ENCODE measurements around the gene ESR2. TPM values are rescaled to one million over a fixed set of nuclear protein-coding genes. Genes with fewer than 3 reads are reported as not detected.

ESR2 gene
- total and polyA plus RNA-seq, 2 of the 8 experiments (the other 6 are each of a cell fraction or from before 2014, with no cell fraction given) = 0.19 to 0.23 TPM

DNA sequence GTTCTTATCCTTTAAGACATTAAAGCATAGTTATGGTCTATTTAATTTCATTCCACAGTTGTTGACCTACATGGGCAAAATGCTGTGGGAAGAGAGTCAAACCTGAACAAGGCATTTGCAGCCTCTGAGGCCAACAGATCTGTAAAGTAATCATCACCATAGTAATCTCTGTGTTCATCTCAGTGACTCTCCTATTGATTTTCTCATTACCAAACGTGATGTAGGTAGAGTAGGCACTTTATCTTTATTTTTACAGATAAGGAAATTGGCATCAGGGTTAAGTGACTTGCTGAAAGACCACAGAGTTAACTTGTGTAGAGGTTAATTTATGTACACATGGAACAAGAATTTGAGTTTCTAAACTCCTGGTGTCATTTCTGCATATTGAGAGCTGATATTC lies 203.0 kb downstream of the ESR2 start:
- Histone ChIP-seq H4K5ac (ENCODE audit: insufficient read length, low read depth, low read length) (no peak overlapping the region), H4K8ac (ENCODE audit: extremely low read depth, insufficient read depth, low read length) (no peak overlapping the region), H4K91ac (replicated peaks; ENCODE audit: insufficient read length, low read length) (no peak overlapping the region), H3K9me3 (ENCODE audit: insufficient read depth in 2 of 2, low read depth in 1 of 2, low read length in 1 of 2) (no peaks in the 10 kb centered on the region), H3K27me3 (replicated peaks in 1 of 4; ENCODE audit: control insufficient read depth in 3 of 4, extremely low read depth in 1 of 4, insufficient read depth in 3 of 4, low read length in 3 of 4) (no peaks in the 10 kb centered on the region), H2BK5ac (ENCODE audit: low read depth, low read length) (no peak overlapping the region), H3K4me2 (ENCODE audit: insufficient read depth in 1 of 2, low read depth in 2 of 2, low read length in 2 of 2) (no peak overlapping the region), H3K27ac (ENCODE audit: low read depth, low read length) (no peak overlapping the region), H3K9ac (replicated peaks in 1 of 4; ENCODE audit: extremely low read depth in 1 of 4, low read depth in 3 of 4, low read length in 3 of 4) (no peak overlapping the region), H2AFZ (ENCODE audit: low read length) (no peak overlapping the region), H3K36me3 (ENCODE audit: control insufficient read depth in 2 of 4, insufficient read depth in 4 of 4, low read length in 3 of 4) (peaks cover 0 to 6% (median 1%) of the 10 kb centered on the region in 4 experiments; a peak in 3 of 8 replicates), H3K79me2 (ENCODE audit: control insufficient read depth in 1 of 2, insufficient read depth in 2 of 2, low read length in 2 of 2) (no peaks in the 10 kb centered on the region), H3K56ac (replicated peaks; ENCODE audit: insufficient read length, low read depth, low read length) (no peak overlapping the region), H4K20me1 (replicated peaks in 1 of 2; ENCODE audit: control insufficient read depth in 1 of 2, insufficient read depth in 2 of 2, low read length in 2 of 2) (no peaks in the 10 kb centered on the region), H2BK120ac (replicated peaks; ENCODE audit: low read depth, low read length) (no peak overlapping the region), H3K79me1 (ENCODE audit: low read depth, low read length) (no peaks in the 10 kb centered on the region), H2BK20ac (ENCODE audit: low read length) (no peak overlapping the region), H3K4me1 (replicated peaks in 1 of 4; ENCODE audit: control insufficient read depth in 3 of 4, insufficient read depth in 4 of 4, low read length in 3 of 4) (peaks cover 0 to 6% (median 3%) of the 10 kb centered on the region in 4 experiments; a peak in 5 of 7 replicates), H2AK5ac (ENCODE audit: low read depth, low read length) (no peak overlapping the region), H3K14ac (ENCODE audit: insufficient read length) (no peak overlapping the region), H2BK12ac (ENCODE audit: low read depth, low read length) (no peak overlapping the region), H3K23ac (ENCODE audit: insufficient read length) (no peak overlapping the region), H3K4me3 (ENCODE audit: extremely low read depth in 1 of 4, insufficient read depth in 2 of 4, low read depth in 3 of 4, low read length in 4 of 4) (no peak overlapping the region), H3K4ac (replicated peaks; ENCODE audit: insufficient read length, low read depth, low read length) (no peak overlapping the region), H3K23me2 (ENCODE audit: low read depth, low read length) (no peaks in the 10 kb centered on the region), H2BK15ac (ENCODE audit: low read length) (no peak overlapping the region), H3K18ac (ENCODE audit: extremely low read depth, low read length) (no peak overlapping the region)
- ChIA-PET CTCF (ENCODE audit: partially characterized antibody) (interaction anchor here (0.7 kb wide), 1 partner anchor 202 kb away, joined by 3 read pairs; no protein-coding TSS in a partner anchor), POLR2A (ENCODE audit: partially characterized antibody) (no interaction called here)
- FAIRE-seq (no peak), DNase-seq (ENCODE audit: low read depth in 1 of 2, low spot score in 2 of 2) (no peak)
- WGBS, 2 experiments (ENCODE audit: extremely low coverage in 1 of 2, insufficient coverage in 1 of 2, insufficient read length in 1 of 2, insufficient replicate concordance in 2 of 2, low coverage in 1 of 2, low lambda C conversion rate in 2 of 2, missing lambda C conversion rate in 1 of 2) = 80% methylated on average over 1 of the region's 1 CpG; no CpG with 5 or more reads in 1 of the 2 experiments
- TF ChIP-seq POU5F1 (IDR thresholded peaks at IDR 0.05; ENCODE audit: low read depth, low read length) (no peak), NANOG (IDR thresholded peaks at IDR 0.05; ENCODE audit: insufficient read depth, low read depth, low read length, poor library complexity, severe bottlenecking) (no peak), SIN3A (conservative IDR thresholded peaks at IDR 0.05 in 1 of 2, IDR thresholded peaks at IDR 0.05 in 1 of 2; ENCODE audit: low read depth in 1 of 2, low read length in 2 of 2) (no peak), JUND (IDR thresholded peaks at IDR 0.05; ENCODE audit: low read length) (no peak), GABPA (IDR thresholded peaks at IDR 0.05; ENCODE audit: borderline replicate concordance, insufficient read depth, low read length) (no peak), TCF12 (IDR thresholded peaks at IDR 0.05; ENCODE audit: low read depth, low read length) (no peak), KDM1A (IDR thresholded peaks at IDR 0.05; ENCODE audit: borderline replicate concordance, low read length) (no peak), SP4 (IDR thresholded peaks at IDR 0.05; ENCODE audit: low read length) (no peak), SP1 (IDR thresholded peaks at IDR 0.05; ENCODE audit: low read depth, low read length) (no peak), BRCA1 (IDR thresholded peaks at IDR 0.05; ENCODE audit: low read depth, low read length) (no peak), EZH2 (IDR thresholded peaks at IDR 0.05; ENCODE audit: low read depth, low read length, severe bottlenecking) (no peak), MAX (IDR thresholded peaks at IDR 0.05) (no peak), EGR1 (IDR thresholded peaks at IDR 0.05; ENCODE audit: borderline replicate concordance, low read depth, low read length) (no peak), GTF2F1 (IDR thresholded peaks at IDR 0.05; ENCODE audit: borderline replicate concordance, low read depth, low read length) (no peak), SRF (IDR thresholded peaks at IDR 0.05; ENCODE audit: low read depth, low read length) (no peak)
